Activated T-helper 9 cell treated with anti-CD3 and anti-CD28 coated beads, Interleukin-2, amount 50 U/mL, for 16 hours (primary cell): ENCODE measurements around the gene HSD17B14.
"Not testable (repeated sequence)": the region's sequence is repeated elsewhere in the genome, so short reads cannot be mapped to it uniquely, and the experiment has no call there.

ENCODE experiments used
- DNase-seq: peaks from one replicate; pipeline ENCODE4 v3.0.0-alpha.2; 2020; ENCODE audit warnings: low read depth

Gene HSD17B14

DNA sequence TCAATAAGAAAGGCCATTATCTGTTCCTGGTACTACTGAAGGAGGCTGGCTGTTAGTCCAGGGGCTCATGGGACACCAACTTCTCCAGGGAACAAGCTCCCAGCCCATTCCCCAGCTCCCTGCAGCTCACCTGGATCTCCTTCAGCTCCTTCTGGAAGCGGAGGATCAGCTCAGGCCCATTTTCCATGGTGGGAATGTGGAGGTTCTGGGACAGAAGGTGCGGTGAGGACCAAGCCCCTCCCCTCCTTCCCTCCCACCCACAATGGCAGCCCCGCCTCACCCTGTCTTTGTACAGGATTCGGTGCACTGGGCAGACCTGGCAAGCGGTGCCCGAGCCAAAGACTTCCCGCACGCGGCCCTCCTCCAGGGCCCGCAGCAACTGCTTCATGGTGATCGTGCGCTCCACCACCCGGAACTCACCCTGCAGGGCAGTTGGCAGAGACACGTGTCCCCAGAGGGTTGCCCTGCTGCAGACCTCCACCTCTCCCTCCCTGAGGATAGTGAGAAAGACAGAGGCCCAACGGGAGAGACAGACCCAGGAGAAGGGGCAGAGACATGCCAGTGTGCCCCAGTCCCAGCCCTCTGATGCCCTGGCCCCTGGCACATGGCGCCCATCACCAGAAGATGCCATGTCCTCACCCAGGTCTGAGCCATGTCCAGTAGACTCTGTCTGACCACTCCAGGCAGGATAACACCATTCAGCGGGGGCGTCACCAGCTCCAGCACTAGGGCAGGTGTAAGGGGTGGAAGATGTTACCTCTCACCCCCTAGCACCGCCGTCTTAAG lies 39.8 kb downstream of the HSD17B14 start:
- no peak for DNase-seq

DNA sequence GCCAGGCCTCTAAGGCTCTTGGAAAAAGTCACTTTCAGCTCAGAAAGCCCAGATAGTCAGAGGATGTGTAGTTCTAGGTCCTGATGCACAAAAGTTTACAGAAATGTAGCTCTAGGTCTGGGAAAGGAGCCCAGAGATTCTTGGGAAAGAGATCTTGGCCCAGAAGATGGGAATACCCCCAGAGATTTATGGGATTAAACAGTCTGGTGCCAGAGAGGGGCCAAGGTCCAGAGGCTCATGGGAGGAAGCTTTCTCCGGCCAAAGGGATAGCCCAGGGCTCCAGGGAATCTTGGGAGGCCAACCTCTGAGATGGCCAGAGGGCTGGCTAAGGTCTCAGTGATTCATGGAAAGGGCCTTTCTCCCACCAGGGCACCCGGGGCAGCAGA lies 40.6 kb downstream of the HSD17B14 start:
- DNase-seq, result no peak

DNA sequence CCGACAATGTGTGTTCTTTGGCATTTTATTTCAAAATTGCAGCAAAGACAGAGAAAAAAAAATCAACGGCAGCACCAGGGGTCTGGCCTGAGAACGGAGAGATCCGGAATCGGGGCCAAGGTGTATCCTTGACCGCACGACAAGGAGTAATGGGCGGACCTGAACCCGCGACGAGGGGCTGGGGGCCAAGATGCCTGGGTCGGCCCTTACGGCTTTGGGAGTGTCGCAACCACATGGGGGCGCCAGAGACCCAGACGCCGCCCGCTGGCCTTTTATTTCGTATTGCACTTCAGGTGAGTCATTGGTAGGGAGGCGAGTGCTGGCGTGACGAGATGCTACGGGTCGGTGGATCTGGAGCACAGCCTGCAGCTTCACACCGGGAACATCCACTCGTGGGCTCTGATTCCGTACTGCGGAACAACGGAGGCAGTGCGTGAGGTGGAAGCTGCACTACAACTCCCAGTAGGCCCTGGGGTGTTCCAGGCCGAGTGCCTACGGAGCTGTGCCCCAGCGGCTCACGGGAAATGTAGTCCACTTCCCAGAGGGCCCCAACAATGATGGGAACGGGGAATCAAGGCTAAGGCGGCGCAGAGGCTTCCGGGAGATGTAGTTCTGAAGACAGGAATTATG lies 41.1 kb downstream of the HSD17B14 start:
- peak; percentile 71 for DNase-seq

DNA sequence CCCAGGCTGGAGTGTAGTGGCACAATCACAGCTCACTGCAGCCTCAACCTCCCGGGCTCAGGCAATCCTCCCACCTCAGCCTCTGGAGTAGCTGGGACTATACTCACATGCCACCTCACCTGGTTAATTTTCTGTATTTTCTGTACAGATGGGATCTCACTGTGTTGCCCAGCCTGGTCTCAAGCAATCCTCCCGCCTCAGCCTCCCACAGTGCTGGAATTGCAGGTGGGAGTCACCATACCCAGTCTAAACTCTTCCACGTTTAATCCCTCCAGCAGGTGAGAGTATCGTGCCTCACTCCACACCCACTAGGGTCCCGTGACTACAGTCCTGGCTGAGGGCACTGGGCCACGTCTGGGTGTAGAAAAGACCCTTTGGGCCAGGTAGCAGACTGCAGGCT lies 42.0 kb downstream of the HSD17B14 start:
- DNase-seq, result no peak

DNA sequence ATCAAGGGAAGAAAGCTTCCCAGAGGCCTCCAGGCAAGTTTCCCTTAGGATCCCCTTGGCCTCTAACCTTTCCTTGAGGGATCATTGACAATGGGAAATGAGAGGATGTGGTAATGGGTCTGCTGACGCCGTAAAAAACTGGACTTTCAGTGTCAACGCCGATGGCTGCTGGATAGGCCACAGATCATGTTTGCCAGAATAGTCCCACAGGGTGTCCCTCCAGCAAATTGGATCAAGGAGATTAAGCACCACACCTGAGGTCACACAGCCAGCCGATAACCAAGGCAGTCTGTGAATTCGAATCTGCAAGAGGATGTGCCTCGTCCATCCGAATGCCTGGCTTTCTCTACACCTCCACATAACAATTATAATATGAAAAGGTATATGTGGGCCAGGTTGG lies 43.0 kb downstream of the HSD17B14 start:
- DNase-seq, result no peak

DNA sequence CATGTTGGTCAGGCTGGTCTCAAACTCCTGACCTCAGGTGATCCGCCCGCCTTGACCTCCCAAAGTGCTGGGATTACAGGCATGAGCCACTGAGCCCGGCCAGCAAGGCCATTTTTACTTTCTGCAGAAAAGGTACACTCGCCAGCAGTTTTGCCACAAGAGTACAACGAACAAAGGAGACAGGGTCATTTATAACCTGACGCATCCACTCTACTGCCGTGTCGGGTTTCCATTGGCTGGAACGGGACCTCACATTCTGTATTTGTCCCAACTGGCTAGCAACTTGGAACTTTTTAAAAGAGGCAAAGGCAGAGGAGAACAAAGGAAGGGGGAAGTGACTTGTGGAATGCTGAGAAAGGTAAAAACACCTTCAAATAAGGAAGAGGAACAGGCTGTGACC lies 49.0 kb downstream of the HSD17B14 start:
- DNase-seq, result not testable (repeated sequence)

DNA sequence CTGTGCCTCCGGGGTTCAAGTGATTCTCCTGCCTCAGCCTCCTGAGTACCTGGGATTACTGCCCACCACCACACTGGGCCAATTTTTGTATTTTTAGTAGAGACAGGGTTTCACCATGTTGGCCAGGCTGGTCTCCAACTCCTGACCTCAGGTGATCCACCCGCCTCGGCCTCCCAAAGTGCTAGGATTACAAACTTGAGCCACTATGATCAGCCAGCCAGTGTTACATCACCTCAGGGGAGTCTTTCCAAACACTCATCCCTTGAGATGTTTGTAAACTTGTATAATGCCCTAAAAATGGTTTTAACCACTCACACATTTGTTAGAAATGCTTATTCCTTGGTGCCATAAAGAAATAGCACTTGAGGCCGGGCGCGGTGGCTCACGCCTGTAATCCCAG lies 49.9 kb downstream of the HSD17B14 start:
- not testable (repeated sequence) for DNase-seq

DNA sequence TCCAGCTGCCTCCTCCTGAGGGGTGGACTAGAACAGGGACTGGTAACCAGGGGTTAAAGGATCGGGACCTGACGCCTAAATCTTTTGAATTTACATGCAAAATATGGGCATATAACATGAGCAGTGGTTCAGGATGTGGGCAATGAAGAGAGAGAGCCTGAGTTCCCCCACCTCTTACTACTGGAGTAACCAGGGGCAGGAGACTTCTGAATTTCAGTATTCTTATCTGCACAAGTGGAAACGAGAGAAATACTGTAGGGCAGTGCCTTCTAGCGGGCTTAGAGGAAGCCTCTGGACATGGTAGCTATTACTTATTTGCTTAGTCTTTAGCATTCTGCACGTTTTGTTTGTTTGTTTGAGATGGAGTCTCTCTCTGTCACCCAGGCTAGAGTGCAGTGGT lies 51.8 kb downstream of the HSD17B14 start:
- no peak for DNase-seq

DNA sequence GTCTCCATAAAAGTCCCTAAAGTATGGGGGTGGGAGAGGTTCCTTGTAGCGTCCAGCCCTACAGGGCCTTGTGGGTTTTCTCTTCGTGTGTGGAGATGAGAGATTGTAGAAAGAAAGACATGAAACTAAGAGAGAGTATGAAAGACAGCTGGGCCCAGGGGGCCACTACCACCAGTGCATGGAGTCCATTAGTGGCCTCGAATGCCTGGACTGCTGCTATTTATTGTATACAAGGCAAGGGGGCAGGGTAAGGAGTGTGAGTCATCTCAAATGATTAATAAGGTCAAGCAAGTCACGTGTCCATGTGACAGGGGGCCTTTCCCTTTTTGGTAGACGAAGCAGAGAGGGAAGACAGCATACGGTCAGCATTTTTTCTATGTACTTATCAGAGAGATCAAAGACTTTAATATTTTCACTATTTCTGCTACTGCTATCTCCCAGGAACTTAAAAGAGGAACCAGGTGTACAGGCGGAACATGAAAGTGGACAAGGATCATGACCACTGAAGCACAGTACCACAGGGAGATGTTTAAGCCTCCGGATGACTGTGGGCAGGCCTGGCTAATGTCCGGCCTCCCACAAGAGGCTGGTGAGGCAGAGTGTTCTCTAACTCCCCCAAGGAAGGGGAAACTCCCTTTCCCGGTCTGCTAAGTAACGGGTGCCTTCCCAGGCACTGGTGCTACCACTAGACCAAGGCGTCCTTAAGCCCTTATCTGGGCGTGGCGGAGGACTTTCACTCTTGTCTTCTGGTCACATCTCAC lies 55.5 kb downstream of the HSD17B14 start:
- no peak for DNase-seq

DNA sequence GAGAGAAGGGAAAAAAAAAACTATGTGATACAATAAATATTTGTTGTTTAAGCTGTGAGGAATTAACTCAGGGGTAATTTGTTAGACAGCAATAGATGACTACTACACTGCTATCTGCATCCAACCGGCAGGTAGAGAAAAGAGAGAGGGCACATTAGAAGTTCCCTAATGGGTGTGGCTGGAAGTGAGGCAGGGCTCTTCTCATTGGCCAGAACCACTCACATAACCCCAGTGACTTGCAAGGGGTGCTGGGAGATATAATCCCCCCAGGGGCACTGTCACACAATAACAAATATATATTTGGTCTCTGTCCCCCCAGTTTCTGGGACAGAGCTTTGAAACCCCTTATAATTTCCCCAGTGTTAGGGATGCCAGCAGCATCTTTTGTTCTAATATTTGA lies 56.7 kb downstream of the HSD17B14 start:
- DNase-seq, result no peak

DNA sequence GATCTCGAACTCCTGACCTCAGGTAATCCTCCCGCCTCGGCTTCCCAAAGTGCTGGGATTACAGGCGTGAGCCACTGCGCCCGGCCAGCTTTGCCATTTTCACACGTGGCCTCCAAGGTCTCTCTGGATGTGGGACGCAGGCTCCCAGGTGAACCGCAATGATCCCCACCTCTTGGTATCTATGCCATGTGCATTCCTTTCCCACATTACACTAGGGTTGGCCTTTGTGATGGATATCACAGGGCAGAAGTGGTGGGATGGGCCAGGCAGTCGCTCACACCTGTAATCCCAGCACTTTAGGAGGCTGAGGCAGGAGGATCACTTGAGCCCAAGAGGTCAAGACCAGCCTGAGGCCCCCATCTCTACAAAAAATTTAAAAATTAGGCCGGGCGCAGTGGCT lies 58.6 kb downstream of the HSD17B14 start:
- DNase-seq, result no peak

DNA sequence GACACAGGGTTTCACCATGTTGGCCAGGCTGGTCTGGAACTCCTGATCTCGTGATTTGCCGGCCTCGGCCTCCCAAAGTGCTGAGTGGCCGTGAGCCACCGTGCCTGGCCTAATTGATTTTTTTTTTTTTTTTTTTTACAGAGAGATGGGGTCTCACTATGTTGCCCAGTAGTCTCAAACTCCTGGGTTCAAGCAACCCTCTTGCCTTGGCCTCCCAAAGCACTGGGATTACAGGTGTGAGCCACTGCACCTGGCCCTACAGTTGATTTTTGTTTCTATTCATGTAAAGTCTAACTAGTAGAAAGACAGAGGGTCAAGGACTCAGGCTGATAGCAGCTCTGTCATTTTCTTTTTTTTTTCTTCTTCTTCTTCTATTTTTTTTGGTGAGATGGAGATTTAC lies 59.2 kb downstream of the HSD17B14 start:
- no peak for DNase-seq

DNA sequence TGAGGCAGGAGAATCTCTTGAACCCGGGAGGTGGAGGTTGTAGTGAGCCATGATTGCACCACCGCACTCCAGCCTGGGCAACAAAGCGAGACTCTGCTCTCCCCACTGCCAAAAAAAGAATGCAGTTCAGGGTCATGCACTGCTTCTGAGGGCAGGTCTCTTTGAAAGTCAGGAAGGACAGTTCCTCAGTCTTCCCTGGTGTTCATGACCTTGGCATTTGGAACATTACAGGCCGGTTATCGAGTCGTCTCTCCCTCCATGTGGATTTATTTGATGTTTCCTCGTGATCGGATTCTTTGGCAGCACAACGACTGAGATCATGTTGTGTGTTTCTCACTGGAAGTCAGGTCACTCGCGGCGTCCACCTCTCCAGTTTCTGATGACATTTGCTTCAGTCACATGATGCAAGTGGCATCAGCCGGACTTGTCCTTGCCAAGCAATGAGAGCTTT lies 63.8 kb downstream of the HSD17B14 start:
- DNase-seq, result no peak

DNA sequence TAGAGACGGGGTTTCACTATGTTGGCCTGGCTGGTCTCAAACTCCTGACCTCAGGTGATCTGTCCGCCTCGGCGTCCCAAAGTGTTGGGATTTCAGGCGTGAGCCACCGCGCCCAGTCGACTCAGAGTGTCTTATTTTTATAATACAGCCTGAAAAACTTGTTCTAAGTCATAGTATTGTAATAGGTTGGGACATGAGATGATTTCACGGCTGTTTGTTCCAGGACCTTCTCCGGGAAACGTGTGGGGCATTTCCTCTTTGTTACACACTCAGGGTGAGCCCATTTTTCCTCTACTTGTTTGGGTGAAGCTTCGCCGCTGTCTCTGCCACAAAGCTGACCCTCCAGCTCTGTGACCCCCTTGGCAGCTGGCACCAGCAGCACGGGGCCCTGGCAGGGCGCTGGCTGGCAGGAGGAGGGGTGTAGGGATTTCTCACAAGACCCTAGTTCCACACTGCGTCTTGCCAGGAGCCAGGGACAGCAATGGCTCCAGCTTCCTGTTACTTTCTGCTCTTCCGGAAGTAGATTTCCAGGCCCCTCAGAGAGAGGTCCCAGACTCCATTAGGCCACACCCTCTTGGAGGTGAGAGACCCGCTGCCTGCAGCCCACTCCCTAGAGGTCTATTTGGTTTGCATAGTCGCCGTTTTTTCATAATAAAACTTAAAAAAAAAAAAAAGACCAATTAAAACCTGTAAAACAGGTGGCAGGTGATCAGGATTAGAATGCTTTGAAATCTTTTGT lies 65.4 kb downstream of the HSD17B14 start:
- DNase-seq, result no peak

DNA sequence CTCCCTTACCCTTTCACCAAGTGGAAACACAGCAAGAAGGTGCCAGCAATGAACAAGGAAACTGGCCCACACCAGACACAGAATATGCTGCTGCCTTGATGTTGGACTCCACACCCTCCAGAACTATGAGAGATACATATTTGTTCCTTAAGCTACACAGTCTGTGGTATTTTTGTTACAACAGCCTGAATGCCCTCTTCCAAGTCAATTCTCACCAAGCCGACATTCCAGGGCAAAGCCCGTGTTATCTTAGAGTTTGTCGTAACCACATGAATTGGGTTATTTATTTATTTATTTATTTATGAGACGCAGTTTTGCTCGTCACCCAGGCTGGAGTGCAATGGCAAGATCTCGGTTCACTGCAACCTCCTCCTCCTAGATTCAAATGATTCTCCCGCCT lies 66.0 kb downstream of the HSD17B14 start:
- DNase-seq, result no peak

DNA sequence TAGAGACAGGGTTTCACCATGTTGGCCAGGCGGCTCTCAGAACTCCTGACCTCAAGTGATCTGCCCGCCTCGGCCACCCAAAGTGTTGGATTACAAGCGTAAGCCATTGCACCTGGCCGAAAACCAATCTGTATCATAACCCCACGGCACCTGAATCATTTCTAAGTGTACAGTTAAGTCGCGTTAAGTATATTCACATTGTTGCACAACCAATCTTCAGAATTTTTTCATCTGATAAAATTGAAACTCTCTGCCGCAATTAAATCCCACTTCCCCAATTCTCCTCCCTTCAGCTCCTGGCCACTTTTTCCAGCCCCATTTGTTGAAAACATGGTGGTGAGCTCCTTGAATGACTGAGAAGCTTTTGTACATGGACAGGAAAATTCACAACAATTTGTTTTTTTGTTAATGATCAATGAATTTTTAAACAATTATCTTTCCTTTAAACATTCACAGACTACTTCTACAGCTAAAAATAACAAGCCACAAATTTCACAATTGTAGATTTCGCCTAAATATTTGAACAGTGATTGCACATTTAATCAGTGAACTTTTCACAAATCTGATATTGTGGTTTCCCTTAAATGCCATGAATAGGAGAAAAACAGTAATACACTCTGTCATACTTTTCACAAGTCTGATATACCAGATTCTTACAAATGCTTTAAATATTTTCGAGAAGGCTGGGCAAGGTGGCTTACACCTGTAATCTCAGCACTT lies 67.1 kb downstream of the HSD17B14 start:
- no peak for DNase-seq

DNA sequence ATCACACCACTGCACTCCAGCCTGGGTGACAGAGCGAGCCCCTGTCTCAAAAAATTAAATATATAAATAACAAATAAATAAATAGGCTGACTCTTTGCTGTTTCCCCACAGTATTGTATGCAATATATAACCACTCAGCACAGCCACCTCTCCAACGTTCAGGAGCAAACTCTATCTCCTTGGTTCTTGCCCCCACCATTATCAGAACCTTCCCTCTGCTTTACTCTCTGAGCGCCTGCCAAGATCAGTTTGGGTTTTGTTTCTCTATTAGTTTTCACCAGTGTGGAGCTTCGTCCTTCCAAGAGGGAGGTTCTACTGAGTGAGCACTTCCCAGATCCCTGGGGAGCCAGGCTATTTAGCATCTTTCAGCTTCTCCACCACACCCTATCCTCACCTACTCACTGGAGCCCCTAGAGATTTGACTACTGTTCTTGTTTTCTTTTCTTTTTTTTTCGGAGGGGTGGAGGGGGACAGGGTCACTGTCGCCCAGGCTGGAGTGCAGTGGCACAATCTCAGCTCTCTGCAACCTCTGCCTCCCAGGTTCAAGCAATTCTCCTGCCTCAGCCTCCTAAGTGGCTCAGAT lies 68.0 kb downstream of the HSD17B14 start:
- not testable (repeated sequence) for DNase-seq

DNA sequence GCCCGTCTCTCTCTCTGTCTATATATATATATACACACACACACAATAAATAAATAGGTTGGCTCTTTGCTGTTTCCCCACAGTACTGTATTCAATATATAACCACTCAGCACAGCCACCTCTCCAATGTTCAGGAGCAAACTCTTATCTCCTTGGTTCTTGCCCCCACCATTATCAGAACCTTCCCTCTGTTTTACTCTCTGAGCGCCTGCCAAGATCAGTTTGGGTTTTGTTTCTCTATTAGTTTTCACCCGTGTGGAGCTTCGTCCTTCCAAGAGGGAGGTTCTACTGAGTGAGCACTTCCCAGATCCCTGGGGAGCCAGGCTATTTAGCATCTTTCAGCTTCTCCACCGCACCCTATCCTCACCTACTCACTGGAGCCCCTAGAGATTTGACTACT lies 70.5 kb downstream of the HSD17B14 start:
- not testable (repeated sequence) for DNase-seq
